ENCODE data around the gene AQP2. TPM values are rescaled to one million over a fixed set of nuclear protein-coding genes. Genes with fewer than 3 reads are reported as not detected.

The AQP2 gene
- total and polyA plus RNA-seq, 2 of the 4 experiments (the other 2 are of a cell fraction) = not detected

GRCh38 chr12:49970658-49971057 is 20.1 kb downstream of the AQP2 start:
- H3K9me1 ChIP-seq (ENCODE audit: insufficient read depth, low read length) = no peaks in the 10 kb centered on the region
- no peak for DNase-seq
- no peak overlapping the region for H3K9ac ChIP-seq (ENCODE audit: low read depth, low read length)
- in situ Hi-C loops (cut with MboI; ENCODE audit: low sequenced_read_pairs) = loop anchor here (5.0 to 10.0 kb wide), 2 partner anchors 87 to 204 kb away; partner anchors contain the start of gene ASIC1
- no peak overlapping the region for H3K4me2 ChIP-seq (ENCODE audit: low read depth, low read length)
- peaks cover 58% of the 10 kb centered on the region for H3K27me3 ChIP-seq (ENCODE audit: control insufficient read depth, insufficient read depth, low read length)
- no peak overlapping the region for H4K91ac ChIP-seq (ENCODE audit: insufficient read depth, low read depth, low read length)
- no peak overlapping the region for H3K18ac ChIP-seq (ENCODE audit: low read depth, low read length)
- H2AK9ac ChIP-seq (replicated peaks; ENCODE audit: low read depth, low read length, poor library complexity) = no peak overlapping the region
- no peaks in the 10 kb centered on the region for H4K20me1 ChIP-seq (ENCODE audit: insufficient read depth, low read length)
- no peak overlapping the region for H2AK5ac ChIP-seq (ENCODE audit: low read depth, low read length)
- no peak overlapping the region for H2BK120ac ChIP-seq (ENCODE audit: low read depth, low read length)
- POLR2A ChIA-PET (ENCODE audit: unreplicated experiment) = no interaction called here
- no peak overlapping the region for H4K8ac ChIP-seq (ENCODE audit: low read depth in 2 of 2, low read length in 2 of 2)
- TF ChIP-seq SMC3 (IDR thresholded peaks at IDR 0.05; ENCODE audit: low read depth, low read length) (no peak), RCOR1 (IDR thresholded peaks at IDR 0.05; ENCODE audit: insufficient replicate concordance, low read length) (no peak), CTCF (conservative IDR thresholded peaks at IDR 0.05; ENCODE audit: low read depth, low read length) (no peak), RFX5 (IDR thresholded peaks at IDR 0.05; ENCODE audit: low read depth, low read length) (no peak), BHLHE40 (IDR thresholded peaks at IDR 0.05; ENCODE audit: low read depth, low read length) (no peak), RAD21 (IDR thresholded peaks at IDR 0.05; ENCODE audit: low read length) (no peak), MXI1 (IDR thresholded peaks at IDR 0.05; ENCODE audit: borderline replicate concordance, low read depth, low read length) (no peak), POLR2A (IDR thresholded peaks at IDR 0.05; ENCODE audit: low read depth, low read length) (no peak), CEBPB (IDR thresholded peaks at IDR 0.05; ENCODE audit: low read depth, low read length) (no peak), MAZ (IDR thresholded peaks at IDR 0.05; ENCODE audit: borderline replicate concordance, low read depth, low read length) (no peak), FOS (IDR thresholded peaks at IDR 0.05; ENCODE audit: low read depth, low read length) (no peak), MAFK (IDR thresholded peaks at IDR 0.05; ENCODE audit: low read depth, low read length) (no peak), CHD1 (IDR thresholded peaks at IDR 0.05; ENCODE audit: low read depth, low read length) (no peak), USF2 (IDR thresholded peaks at IDR 0.05; ENCODE audit: low read depth, low read length) (no peak), ELK1 (IDR thresholded peaks at IDR 0.05; ENCODE audit: borderline replicate concordance, low read depth, low read length) (no peak), NFE2L2 (IDR thresholded peaks at IDR 0.05; ENCODE audit: low read depth, low read length) (no peak)
- H2BK5ac ChIP-seq (ENCODE audit: low read depth, low read length, poor library complexity, severe bottlenecking) = no peak overlapping the region
- H3K23ac ChIP-seq (ENCODE audit: low read depth, low read length) = no peak overlapping the region
- H3K4ac ChIP-seq (ENCODE audit: low read depth, low read length) = no peak overlapping the region
- H3K27ac ChIP-seq (ENCODE audit: insufficient read depth, low read length) = no peak overlapping the region
- no peaks in the 10 kb centered on the region for H3K9me3 ChIP-seq (ENCODE audit: control insufficient read depth, insufficient read depth, low read length)
- H3K4me3 ChIP-seq (ENCODE audit: insufficient read depth, low read depth, low read length) = no peak overlapping the region
- no peak overlapping the region for H3K56ac ChIP-seq (ENCODE audit: extremely low read depth, insufficient read depth, low read length)
- no peak overlapping the region for H3K14ac ChIP-seq (replicated peaks; ENCODE audit: low read depth, low read length)
- CTCF ChIA-PET = interaction anchor here (1.2 kb wide), 1 partner anchor 85 kb away, joined by 4 read pairs; no protein-coding TSS in a partner anchor
- ATAC-seq (ENCODE audit: low read depth) = no peak
- dilution Hi-C loops (cut with HindIII; ENCODE audit: low sequenced_read_pairs, unreplicated experiment) = no loop called here
- H3K79me1 ChIP-seq (ENCODE audit: low read depth in 1 of 2, low read length in 2 of 2) = no peaks in the 10 kb centered on the region
- no TSS peak for BruUV-seq (replicated peaks)
- H2BK15ac ChIP-seq (ENCODE audit: low read depth, low read length) = no peak overlapping the region
- 51% methylated on average over 9 of the region's 10 CpGs; no CpG with 5 or more reads in 1 of the 2 experiments for WGBS, 2 experiments (ENCODE audit: extremely low coverage in 2 of 2, insufficient read length in 1 of 2)
- no peak overlapping the region for H2AFZ ChIP-seq (replicated peaks; ENCODE audit: low read length, poor library complexity)
- H4K5ac ChIP-seq (ENCODE audit: low read depth, low read length) = no peak overlapping the region
- H3K36me3 ChIP-seq (ENCODE audit: control insufficient read depth, insufficient read depth, low read length) = no peaks in the 10 kb centered on the region
- no peaks in the 10 kb centered on the region for H3K4me1 ChIP-seq (ENCODE audit: control insufficient read depth, insufficient read depth, low read length)
- H2BK20ac ChIP-seq (ENCODE audit: low read depth, low read length) = no peak overlapping the region
- intact Hi-C loops (cut with micrococcal nuclease) = no loop called here

Data from IMR-90 (cell line).